Activated CD4-positive, alpha-beta T cell treated with anti-CD3 and anti-CD28 coated beads for 48 hours (primary cell): ENCODE data around the gene CEND1.
"Not testable (repeated sequence)": the region's sequence is repeated elsewhere in the genome, so short reads cannot be mapped to it uniquely, and the experiment has no call there.

Experiments
- DNase-seq: peaks from one replicate; pipeline ENCODE4 v3.0.0-alpha.2; 2020

CEND1 gene

DNA sequence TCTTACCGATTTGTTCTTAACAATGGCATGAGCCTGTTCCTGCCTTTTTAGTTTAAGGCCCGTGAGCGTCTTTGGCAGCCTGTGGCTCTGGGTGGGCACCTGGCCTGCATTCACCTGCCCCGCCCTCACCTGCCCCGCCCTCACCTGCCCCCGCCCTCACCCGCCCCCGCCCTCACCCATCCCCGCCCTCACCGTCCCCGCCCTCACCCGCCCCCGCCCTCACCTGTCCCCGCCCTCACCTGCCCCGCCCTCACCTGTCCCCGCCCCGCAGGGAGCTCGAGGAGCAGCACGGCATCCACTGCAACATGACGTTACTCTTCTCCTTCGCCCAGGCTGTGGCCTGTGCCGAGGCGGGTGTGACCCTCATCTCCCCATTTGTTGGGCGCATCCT, 26.8 kb downstream of the CEND1 start:
- DNase-seq, result no peak

- DNase-seq, result peak; percentile 39
Observed at GRCh38 chr11:762421-763072, 27.3 kb downstream of the CEND1 start.

- no peak for DNase-seq
Observed at GRCh38 chr11:761526-762108, 28.3 kb downstream of the CEND1 start.

DNA sequence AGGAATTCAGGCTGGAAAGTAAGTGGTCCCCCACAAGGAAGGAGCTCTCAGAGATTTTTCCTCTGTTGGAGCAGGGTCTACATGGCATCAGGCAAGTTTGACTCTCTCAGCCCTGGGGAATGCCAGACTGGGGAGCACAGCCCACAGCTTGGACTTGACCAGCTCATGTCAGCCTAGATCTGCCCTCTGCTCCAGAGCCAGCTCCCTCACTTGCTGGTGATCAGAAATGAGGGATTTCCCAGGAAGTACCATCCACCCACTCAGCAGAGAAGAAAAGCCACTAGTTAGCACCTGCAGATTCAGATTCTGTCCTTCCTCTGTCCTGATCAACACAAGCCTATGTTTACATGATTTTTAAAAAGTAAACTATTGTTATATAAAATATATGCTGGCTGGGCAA, 29.7 kb downstream of the CEND1 start:
- DNase-seq, result no peak

GRCh38 chr11:749731-750130, 40.2 kb downstream of the CEND1 start:
- no peak for DNase-seq

DNA sequence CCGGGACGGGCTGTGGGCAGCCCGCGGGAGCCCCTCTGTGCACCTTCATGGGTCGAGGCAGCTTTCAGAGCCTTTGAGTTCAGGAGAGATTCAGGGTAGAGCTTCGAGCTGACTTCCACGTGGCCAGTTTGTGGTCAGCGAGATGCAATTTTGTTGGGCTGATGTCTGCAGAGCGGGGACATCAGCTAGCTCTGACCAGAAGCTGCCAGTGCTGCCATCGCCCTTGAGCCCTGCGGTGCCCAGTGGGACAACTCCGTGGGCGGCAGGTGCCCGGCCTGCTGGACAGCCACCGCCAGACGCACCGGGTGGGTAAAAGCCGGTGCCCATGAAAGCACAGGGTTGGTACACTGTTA, 41.9 kb downstream of the CEND1 start:
- no peak for DNase-seq

- peak; percentile 91 for DNase-seq
Observed at GRCh38 chr11:747158-748006, 42.5 kb downstream of the CEND1 start, which contains the start of gene TALDO1. Gene TALDO1 (plus strand): TSS chr11:747464. CDS start chr11:747482, 18 bp downstream.

GRCh38 chr11:746289-747157, 43.4 kb downstream of the CEND1 start:
- peak; percentile 58 for DNase-seq

GRCh38 chr11:745428-745827, 44.5 kb downstream of the CEND1 start:
- DNase-seq, result no peak

DNA sequence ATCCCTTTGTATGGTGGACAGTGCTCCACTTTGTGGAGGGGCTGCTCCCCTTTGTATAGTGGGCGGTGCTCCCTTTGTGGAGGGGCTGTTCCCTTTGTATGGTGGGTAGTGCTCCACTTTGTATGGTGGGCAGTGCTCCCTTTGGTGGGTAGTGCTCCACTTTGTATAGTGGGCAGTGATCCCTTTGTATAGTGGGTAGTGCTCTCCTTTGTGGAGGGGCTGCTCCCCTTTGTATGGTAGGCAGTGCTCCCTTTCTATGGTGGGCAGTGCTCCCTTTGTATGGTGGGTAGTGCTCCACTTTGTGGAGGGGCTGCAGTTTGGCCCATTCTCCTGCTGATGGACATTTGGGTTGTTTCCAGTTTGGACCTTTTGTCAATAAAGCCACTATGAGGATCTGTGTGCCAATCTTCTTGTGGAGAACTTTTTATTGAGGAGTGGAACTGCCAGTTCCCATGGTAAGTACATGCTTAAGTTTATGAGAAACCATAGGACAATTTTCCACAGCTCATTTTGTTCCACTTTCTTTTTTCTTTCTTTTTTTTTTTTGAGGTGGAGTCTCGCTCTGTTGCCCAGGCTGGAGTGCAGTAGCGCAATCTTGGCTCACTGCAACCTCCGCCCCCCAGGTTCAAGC, 47.2 kb downstream of the CEND1 start:
- DNase-seq, result no peak

DNA sequence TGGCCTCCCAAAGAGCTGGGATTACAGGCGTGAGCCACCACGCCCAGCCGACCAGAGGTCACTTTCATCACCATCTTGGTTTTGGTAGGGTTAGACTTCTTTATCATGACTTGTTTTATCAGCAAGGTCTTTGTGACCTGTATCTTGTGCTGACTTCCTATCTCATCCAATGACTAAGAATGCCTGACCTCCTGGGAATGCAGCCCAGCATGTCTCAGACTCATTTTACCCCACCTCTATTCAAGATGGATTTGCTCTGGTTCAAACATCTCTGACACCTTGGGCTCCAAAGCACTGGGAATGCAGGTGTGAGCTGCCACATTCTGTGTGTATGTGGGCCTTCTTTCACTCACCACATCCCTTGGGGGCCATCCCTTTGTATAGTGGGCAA, 47.7 kb downstream of the CEND1 start:
- DNase-seq, result no peak

DNA sequence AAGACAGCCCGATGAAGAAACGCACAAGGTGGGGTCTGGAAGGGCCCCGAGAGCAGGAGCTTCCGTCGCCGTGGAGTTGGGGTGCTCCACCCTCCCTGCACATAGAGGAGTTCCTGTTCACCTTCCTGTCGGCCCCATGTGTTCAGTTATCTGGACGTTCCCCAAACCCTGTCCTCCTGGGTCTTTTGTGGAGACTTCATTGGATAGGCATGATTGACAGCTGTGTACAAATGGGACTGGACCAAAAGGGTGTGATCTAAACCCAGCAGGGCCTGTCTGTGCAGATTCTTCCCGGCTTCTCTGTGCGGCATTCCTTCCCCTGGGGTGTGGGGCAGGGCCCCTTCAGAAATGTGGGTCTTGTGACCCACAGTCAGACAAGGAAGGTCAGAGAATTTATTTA, 52.0 kb downstream of the CEND1 start:
- DNase-seq, result not testable (repeated sequence)

GRCh38 chr11:737366-737765, 52.5 kb downstream of the CEND1 start:
- no peak for DNase-seq
